Epithelial cell of prostate (primary cell): Measurements from ENCODE around the gene SNAP91.
"Not testable (repeated sequence)": the region's sequence is repeated elsewhere in the genome, so short reads cannot be mapped to it uniquely, and the experiment has no call there.

Experiments
- DNase-seq: peaks from one replicate; pipeline ENCODE4 v3.0.0-alpha.2; 2011; ENCODE audit warnings: low read depth, low spot score
- H3K27ac ChIP-seq: fragments of 450-650 bp; 2 replicates; pipeline ENCODE4 v1.5.1; 2017; ENCODE audit warnings: mild to moderate bottlenecking

The SNAP91 gene, protein sequence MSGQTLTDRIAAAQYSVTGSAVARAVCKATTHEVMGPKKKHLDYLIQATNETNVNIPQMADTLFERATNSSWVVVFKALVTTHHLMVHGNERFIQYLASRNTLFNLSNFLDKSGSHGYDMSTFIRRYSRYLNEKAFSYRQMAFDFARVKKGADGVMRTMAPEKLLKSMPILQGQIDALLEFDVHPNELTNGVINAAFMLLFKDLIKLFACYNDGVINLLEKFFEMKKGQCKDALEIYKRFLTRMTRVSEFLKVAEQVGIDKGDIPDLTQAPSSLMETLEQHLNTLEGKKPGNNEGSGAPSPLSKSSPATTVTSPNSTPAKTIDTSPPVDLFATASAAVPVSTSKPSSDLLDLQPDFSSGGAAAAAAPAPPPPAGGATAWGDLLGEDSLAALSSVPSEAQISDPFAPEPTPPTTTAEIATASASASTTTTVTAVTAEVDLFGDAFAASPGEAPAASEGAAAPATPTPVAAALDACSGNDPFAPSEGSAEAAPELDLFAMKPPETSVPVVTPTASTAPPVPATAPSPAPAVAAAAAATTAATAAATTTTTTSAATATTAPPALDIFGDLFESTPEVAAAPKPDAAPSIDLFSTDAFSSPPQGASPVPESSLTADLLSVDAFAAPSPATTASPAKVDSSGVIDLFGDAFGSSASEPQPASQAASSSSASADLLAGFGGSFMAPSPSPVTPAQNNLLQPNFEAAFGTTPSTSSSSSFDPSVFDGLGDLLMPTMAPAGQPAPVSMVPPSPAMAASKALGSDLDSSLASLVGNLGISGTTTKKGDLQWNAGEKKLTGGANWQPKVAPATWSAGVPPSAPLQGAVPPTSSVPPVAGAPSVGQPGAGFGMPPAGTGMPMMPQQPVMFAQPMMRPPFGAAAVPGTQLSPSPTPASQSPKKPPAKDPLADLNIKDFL

DNA sequence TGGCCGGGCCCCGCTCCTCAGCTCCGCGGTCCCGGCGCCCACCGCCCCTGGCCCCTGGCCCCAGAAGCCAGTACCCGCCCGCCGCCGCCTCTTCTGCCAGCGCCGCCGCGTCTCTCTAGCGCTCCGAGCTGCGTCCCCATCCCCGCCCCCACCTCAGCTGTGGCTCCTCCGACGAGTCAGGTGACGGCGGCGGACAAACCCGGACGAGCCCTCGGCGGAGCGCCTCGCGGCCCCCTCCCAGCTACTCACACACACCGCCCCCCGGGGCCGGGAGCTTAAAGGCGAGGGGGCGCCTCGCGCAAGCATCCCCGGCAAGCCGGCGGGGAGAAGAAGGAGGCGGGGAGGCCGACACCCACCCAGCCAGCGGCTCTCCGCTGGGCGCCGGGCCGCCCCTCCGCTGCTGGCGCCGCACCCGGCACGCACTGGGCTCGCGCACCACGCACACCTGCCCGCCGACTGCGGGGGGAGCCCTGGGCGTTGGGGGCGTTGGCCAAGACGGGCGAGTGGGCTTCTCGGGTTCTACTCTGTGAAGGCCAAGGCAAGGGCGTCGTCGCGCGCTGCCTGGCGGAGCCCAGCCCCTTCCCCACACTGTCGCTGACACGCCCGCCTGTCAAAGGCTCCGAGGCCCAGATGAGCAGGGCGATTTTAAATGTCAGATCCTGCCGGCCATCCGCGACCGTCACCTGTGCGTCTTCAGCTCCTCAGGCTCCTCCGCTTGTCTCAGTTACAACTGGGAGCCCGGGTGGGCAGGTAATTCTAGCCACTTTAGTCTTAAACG lies at the start of gene SNAP91:
Gene SNAP91, minus strand, starts transcription at position 132 of the 778 bp plus-strand sequence. CDS start 1,174 bp downstream, outside the sequence.
- no peak within 1 kb of the TSS for H3K27ac ChIP-seq
- DNase-seq: no peak

- DNase-seq: no peak
- no peak overlapping the region for H3K27ac ChIP-seq
These were observed 49.6 kb upstream of the SNAP91 start for GRCh38 chr6:83758533-83758932.

DNA sequence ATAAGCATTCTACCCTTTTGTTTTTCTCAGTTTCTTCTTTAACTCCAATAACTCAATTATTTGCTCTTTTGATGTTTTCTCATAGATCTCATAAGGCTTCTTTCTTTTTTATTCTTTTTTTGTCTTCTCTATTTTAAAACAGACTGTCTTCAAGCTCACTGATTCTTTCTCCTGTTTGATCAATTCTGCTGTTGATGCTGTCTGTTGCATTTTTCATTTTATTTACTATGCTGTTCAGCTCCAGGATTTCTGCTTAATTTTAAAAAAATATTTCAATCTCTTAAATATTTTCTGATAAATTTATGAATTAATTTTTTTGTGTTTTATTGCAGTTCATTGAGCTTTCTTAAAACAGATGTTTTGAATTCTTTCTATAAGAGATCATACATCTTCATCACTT lies 48.1 kb upstream of the SNAP91 start:
- DNase-seq: no peak
- no peak overlapping the region for H3K27ac ChIP-seq

DNA sequence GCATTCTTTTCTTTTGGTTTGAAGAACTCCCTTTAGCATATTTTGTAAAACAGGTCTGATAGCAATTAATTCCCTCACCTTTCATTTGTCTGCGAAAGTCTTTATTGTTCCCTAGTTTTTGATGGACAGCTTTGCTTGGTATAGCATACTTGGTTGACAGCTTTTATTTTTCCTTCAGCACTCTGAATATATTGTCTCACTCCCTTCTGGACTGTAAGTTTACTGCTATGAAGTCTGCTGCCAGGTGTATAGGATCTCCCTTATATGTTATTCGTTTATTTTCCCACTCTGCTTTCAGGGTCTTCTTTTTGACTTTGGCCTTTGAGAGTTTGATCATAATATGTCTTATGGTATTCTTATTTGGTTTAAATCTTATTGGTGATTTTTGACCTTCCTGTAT lies 47.7 kb upstream of the SNAP91 start:
- no peak for DNase-seq
- no peak overlapping the region for H3K27ac ChIP-seq

GRCh38 chr6:83752375-83752774 lies 43.5 kb upstream of the SNAP91 start:
- DNase-seq, H3K27ac ChIP-seq: not testable (repeated sequence)

DNA sequence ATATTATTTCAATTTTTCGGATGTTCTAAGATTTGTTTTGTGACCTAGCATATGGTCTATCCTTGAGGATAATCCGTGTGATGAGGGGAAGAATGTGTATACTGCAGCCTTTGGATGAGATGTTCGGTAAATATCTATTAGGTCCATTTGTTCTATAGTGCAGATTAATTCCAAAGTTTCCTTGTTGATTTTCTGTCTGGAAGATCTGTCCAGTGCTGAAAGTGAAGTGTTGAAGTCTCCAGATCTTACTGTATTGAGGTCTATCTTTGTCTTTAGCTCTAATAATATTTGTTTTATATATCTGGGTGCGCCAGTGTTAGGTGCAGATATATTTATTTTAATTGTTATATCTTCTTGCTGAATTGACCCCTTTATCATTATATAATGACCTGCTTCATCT lies 32.2 kb upstream of the SNAP91 start:
- no peak for DNase-seq

DNA sequence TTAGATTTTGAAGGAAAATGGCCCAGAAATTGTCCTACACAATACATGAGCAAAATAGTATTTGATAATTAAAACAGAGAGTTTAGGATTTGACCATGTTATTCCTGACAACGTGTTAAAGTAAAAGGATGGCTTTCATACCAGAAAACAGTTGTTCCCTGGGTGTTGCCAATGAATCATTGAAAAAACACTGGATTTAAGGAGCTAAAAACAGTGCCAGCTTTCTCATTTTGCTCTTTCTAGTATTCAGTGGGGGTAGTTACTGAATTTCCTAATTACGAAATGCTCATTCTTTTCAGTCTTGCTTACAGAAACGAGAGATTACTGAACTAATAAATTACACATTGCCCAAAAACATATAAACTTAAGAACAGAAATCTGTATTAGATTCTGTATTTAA lies 26.6 kb upstream of the SNAP91 start:
- no peak overlapping the region for H3K27ac ChIP-seq
- no peak for DNase-seq

More for the DNA sequence above, 32.2 kb upstream of the SNAP91 start:
- no peak overlapping the region for H3K27ac ChIP-seq

DNA sequence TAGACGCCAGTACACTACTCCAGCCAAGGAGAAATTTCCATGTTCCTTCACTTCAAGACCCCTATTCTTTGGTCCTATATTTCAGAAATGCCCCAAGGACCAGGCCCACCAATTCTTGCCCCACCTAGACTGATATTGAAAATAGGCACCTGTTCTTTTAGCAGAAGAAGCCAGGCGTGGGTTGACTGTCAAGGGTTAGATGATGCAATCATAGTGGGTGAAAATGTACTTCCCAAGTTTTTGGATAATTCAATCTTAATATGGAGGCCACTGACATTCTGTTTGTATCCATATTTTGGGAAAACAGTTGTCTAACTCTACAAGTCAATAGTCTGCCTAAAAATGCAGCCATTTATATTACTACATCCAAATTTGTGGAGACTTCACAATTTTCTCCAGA lies 21.0 kb upstream of the SNAP91 start:
- no peak overlapping the region for H3K27ac ChIP-seq
- no peak for DNase-seq

DNA sequence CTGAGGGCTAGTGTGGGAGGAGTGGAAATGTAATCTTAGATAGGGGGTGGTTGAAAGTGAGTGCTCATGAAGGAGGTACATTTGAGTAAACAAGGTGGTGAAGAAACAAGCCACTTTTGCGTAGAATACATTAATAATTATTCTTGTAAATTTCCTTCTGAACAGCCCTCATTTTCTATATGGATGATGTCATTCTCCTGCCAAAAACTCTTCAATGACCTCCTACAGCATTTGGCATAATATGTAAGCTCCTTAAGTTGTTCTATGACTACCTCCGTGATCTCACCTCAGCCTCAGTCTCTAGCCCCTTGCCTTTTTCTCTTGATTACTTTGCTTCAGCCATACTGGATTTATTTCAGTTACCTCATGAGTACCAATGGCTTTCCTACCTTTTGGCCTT lies 14.0 kb upstream of the SNAP91 start:
- no peak for DNase-seq
- H3K27ac ChIP-seq: no peak overlapping the region

- no peak for DNase-seq
- H3K27ac ChIP-seq: no peak overlapping the region
These were observed 8.9 kb upstream of the SNAP91 start for GRCh38 chr6:83717809-83718208.

- no peak overlapping the region for H3K27ac ChIP-seq
- DNase-seq: no peak
These were observed 3.1 kb upstream of the SNAP91 start for GRCh38 chr6:83711958-83712357.

GRCh38 chr6:83709748-83710050 lies 798 bp upstream of the SNAP91 start:
- H3K27ac ChIP-seq: no peak overlapping the region
- DNase-seq: no peak

- no peak overlapping the region for H3K27ac ChIP-seq
- DNase-seq: no peak
These were observed 343 bp downstream of the SNAP91 start for GRCh38 chr6:83708546-83708969.

- no peak for DNase-seq
- H3K27ac ChIP-seq: no peak overlapping the region
These were observed 914 bp downstream of the SNAP91 start for GRCh38 chr6:83707829-83708545.

- DNase-seq: no peak
These were observed 6.2 kb downstream of the SNAP91 start for GRCh38 chr6:83702749-83703148.

GRCh38 chr6:83702077-83702476 lies 6.8 kb downstream of the SNAP91 start:
- no peak for DNase-seq
- no peak overlapping the region for H3K27ac ChIP-seq

More at GRCh38 chr6:83702749-83703148, 6.2 kb downstream of the SNAP91 start:
- H3K27ac ChIP-seq: no peak overlapping the region

DNA sequence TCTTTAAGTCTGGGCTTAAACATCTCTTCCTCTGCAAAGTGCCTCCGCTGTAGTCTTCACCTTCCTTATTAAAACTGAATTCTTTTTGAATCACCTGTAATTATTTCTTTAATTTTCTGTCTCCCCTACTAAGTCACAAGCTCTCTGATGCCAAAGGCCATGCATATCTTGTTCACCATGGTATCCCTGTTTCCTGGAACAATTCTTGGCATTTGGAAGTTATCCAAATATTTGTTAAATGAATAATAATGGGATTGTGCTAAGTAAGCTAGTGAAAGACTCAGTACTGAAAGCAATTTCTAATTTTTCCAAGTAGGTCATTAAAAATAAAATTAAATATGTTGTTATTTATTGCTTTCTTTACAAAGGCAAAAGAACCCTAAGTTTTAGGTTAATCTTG lies 12.2 kb downstream of the SNAP91 start:
- no peak overlapping the region for H3K27ac ChIP-seq
- DNase-seq: no peak

GRCh38 chr6:83685481-83685880 lies 23.4 kb downstream of the SNAP91 start:
- H3K27ac ChIP-seq: no peak overlapping the region
- no peak for DNase-seq

DNA sequence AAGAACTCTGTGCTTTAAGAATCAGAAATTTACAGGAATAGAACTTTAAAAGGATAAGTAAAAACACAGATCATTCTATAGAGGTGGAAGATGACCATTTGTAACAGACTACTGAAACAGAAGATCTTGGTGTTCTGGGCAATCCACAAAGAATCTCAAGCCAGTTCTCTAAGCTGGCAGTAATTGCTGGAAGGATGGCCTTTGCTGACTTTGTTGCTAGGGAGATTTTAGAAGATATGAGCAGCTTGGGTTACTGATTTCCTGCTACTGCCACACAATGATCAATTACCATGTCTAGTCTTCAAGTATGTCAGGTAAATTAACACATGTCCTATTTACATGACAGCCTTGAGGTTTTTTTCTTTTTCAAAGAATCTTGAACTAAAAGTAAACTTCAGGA lies 31.1 kb downstream of the SNAP91 start:
- no peak overlapping the region for H3K27ac ChIP-seq
- no peak for DNase-seq

DNA sequence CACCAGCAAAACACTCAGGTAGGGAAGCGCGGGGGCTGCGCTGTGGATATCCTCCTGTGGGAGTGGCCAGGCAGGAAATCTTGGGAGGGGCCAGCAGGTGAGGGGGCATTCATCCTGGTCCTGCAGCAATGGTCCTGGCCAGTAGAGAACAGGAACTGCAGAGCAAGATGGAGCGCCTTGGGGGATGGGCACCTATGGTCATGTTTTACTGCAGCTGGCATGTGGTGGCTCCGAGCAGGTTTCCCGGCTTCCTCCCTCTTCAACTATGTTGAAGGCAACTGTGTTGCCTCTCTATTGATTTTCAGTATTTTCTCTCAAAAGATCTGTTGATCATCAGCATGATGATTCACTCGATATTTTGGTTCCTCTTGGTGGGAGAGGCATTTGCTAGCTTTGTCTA lies 70.9 kb downstream of the SNAP91 start:
- no peak overlapping the region for H3K27ac ChIP-seq
- DNase-seq: no peak
